Measurements from ENCODE around the gene KLHL30. TPM values are rescaled to one million over a fixed set of nuclear protein-coding genes. Genes with fewer than 3 reads are reported as not detected.

KLHL30 gene
- total RNA-seq, 1 experiment from 2014 or later, result not detected

GRCh38 chr2:238135601-238136150 is 2.8 kb upstream of the KLHL30 start:
- Mint-ChIP-seq H3K9me3 (no peaks in the 10 kb centered on the region), H3K4me3 (no peak overlapping the region; a peak in 1 of 5 replicates)

More at GRCh38 chr2:238135601-238136150, 2.8 kb upstream of the KLHL30 start:
- no peak overlapping the region for H4K8ac ChIP-seq (replicated peaks; ENCODE audit: insufficient read length, low read depth, low read length)
- no peak overlapping the region for H2BK120ac ChIP-seq (ENCODE audit: low read depth, low read length, poor library complexity, severe bottlenecking)
- no peaks in the 10 kb centered on the region for H3K36me3 Mint-ChIP-seq (ENCODE audit: insufficient read depth in 1 of 3, low read depth in 3 of 3)
- H2BK15ac ChIP-seq (ENCODE audit: low read depth, low read length), result no peak overlapping the region
- H3K18ac ChIP-seq (ENCODE audit: insufficient read length, low read depth, low read length), result no peak overlapping the region
- no peak overlapping the region for H3K4ac ChIP-seq (ENCODE audit: low read depth, low read length)
- WGBS (ENCODE audit: extremely low coverage, insufficient read length, low lambda C conversion rate), result no CpG with 5 or more reads among the region's 15 CpGs
- TF ChIP-seq, protein P1, sequence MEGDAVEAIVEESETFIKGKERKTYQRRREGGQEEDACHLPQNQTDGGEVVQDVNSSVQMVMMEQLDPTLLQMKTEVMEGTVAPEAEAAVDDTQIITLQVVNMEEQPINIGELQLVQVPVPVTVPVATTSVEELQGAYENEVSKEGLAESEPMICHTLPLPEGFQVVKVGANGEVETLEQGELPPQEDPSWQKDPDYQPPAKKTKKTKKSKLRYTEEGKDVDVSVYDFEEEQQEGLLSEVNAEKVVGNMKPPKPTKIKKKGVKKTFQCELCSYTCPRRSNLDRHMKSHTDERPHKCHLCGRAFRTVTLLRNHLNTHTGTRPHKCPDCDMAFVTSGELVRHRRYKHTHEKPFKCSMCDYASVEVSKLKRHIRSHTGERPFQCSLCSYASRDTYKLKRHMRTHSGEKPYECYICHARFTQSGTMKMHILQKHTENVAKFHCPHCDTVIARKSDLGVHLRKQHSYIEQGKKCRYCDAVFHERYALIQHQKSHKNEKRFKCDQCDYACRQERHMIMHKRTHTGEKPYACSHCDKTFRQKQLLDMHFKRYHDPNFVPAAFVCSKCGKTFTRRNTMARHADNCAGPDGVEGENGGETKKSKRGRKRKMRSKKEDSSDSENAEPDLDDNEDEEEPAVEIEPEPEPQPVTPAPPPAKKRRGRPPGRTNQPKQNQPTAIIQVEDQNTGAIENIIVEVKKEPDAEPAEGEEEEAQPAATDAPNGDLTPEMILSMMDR (conservative IDR thresholded peaks at IDR 0.05), result no peak
- H4K20me1 ChIP-seq (ENCODE audit: control insufficient read depth, insufficient read depth, insufficient read length), result no peaks in the 10 kb centered on the region
- H4K91ac ChIP-seq (ENCODE audit: insufficient read length, low read depth, low read length), result no peak overlapping the region
- no peak overlapping the region; the same call in 1 of the 2 replicates for H3K14ac ChIP-seq (ENCODE audit: insufficient read depth, low read length)
- no peak overlapping the region for H3T11ph ChIP-seq (ENCODE audit: low read length)
- H3K27ac Mint-ChIP-seq, result peak overlapping the region in 1 of 3 experiments; percentile 57; a peak in 1 of 7 replicates
- H3K79me2 ChIP-seq (ENCODE audit: insufficient read depth, low read length), result no peaks in the 10 kb centered on the region
- H2AFZ ChIP-seq (ENCODE audit: low read length), result no peak overlapping the region
- H3K79me1 ChIP-seq (ENCODE audit: insufficient read depth, low read depth, low read length, poor library complexity, severe bottlenecking), result no peaks in the 10 kb centered on the region
- H3K4me2 ChIP-seq (ENCODE audit: insufficient read depth, insufficient read length, low read length), result no peak overlapping the region
- no peaks in the 10 kb centered on the region for H3K9me3 ChIP-seq (ENCODE audit: control insufficient read depth, low read depth, low read length)
- no peak overlapping the region for H3K56ac ChIP-seq (ENCODE audit: insufficient read length, low read depth, low read length)
- H3K27me3 ChIP-seq (ENCODE audit: insufficient read depth, low read length), result no peaks in the 10 kb centered on the region
- H3K27ac ChIP-seq (ENCODE audit: insufficient read length, low read depth, low read length), result no peak overlapping the region
- DNase-seq, result no peak
- H4K5ac ChIP-seq (ENCODE audit: insufficient read length, low read depth, low read length), result no peak overlapping the region
- H3K4me1 Mint-ChIP-seq, result no peaks in the 10 kb centered on the region
- H3K4me1 ChIP-seq (ENCODE audit: insufficient read depth, low read length), result no peaks in the 10 kb centered on the region
- H2BK5ac ChIP-seq (ENCODE audit: insufficient read length, low read length), result no peak overlapping the region
- H3K23me2 ChIP-seq (ENCODE audit: insufficient read length, low read depth, low read length, poor library complexity, severe bottlenecking), result no peaks in the 10 kb centered on the region
- H3K27me3 Mint-ChIP-seq (ENCODE audit: low read depth), result no peaks in the 10 kb centered on the region; the same call in 1 of the 2 replicates
- H2BK12ac ChIP-seq (ENCODE audit: insufficient read length, low read depth, low read length), result no peak overlapping the region
- H3K23ac ChIP-seq (ENCODE audit: insufficient read length, low read depth, low read length), result no peak overlapping the region
- H3K9ac ChIP-seq (ENCODE audit: extremely low read depth, insufficient read length, low read length), result no peak overlapping the region
- no peak overlapping the region for H2AK5ac ChIP-seq (ENCODE audit: insufficient read length, low read length)
- no peak overlapping the region for H2BK20ac ChIP-seq (ENCODE audit: low read depth, low read length, poor library complexity, severe bottlenecking)
